ENCODE measurements around the gene CLCN7. TPM values are rescaled to one million over a fixed set of nuclear protein-coding genes. Genes with fewer than 3 reads are reported as not detected.

Gene CLCN7
- total and polyA plus RNA-seq, 2 of the 4 experiments (the other 2 are of a cell fraction): 10.8 to 45.2 TPM

DNA sequence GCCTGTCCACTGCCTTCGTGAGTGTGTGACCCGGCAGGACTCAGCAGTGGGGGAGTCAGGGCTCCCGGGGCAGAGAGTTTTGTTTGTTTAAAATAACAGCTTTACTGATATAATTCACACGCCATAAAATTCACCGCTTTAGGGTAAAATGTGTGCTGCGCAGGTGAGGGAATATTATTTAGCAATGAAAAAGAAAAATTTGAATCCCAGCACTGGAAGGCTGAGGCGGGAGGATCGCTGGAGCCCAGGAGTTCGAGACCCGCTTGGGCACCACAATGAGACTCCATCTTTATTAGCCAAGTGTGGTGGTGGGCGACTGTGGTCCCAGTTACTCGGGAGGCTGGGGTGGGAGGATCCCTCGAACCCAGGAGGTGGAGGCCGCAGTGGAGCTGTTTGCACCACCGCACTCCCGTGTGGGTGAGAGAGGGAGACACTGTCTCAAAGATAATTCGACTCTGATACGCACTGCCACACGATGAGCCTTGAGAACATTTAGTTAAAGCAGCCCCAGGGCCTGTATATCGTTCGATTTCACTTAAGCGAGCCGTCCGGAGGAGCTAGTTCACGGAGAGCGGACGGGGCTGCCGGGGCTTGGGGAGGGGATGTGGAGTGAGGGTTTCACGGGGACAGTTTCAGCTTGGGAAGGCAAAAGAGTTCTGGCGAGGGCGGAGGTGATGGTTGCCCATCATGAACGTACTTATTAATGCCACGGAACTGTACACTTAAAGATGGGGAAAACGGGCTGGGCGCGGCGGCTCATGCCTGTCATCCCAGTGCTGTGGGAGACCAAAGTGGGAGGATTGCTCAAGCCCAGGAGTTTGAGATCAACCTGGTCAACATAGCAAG, 28.5 kb upstream of the CLCN7 start:
- H2AFZ ChIP-seq (replicated peaks; ENCODE audit: low read length, poor library complexity): no peak overlapping the region
- no TSS peak for BruUV-seq (replicated peaks)
- H3K9me1 ChIP-seq (ENCODE audit: insufficient read depth, low read length): no peaks in the 10 kb centered on the region
- no peak overlapping the region for H2AK5ac ChIP-seq (ENCODE audit: low read depth, low read length)
- ChIA-PET POLR2A (ENCODE audit: unreplicated experiment) (no interaction called here), CTCF (no interaction called here)
- DNase-seq (no peak), ATAC-seq (ENCODE audit: low read depth) (no peak)
- H3K56ac ChIP-seq (ENCODE audit: extremely low read depth, insufficient read depth, low read length): no peak overlapping the region
- H3K9me3 ChIP-seq (ENCODE audit: control insufficient read depth, insufficient read depth, low read length): no peaks in the 10 kb centered on the region
- H3K36me3 ChIP-seq (ENCODE audit: control insufficient read depth, insufficient read depth, low read length): peaks cover 45% of the 10 kb centered on the region
- dilution Hi-C loops (cut with HindIII; ENCODE audit: low sequenced_read_pairs, unreplicated experiment): no loop called here
- H3K27me3 ChIP-seq (ENCODE audit: control insufficient read depth, insufficient read depth, low read length): no peaks in the 10 kb centered on the region
- H3K27ac ChIP-seq (ENCODE audit: insufficient read depth, low read length): no peak overlapping the region
- no peaks in the 10 kb centered on the region for H3K79me1 ChIP-seq (ENCODE audit: low read depth in 1 of 2, low read length in 2 of 2)
- no peak overlapping the region for H3K4me2 ChIP-seq (ENCODE audit: low read depth, low read length)
- TF ChIP-seq RAD21 (IDR thresholded peaks at IDR 0.05; ENCODE audit: low read length) (no peak), MXI1 (IDR thresholded peaks at IDR 0.05; ENCODE audit: borderline replicate concordance, low read depth, low read length) (no peak), NFE2L2 (IDR thresholded peaks at IDR 0.05; ENCODE audit: low read depth, low read length) (no peak), BHLHE40 (IDR thresholded peaks at IDR 0.05; ENCODE audit: low read depth, low read length) (no peak), CHD1 (IDR thresholded peaks at IDR 0.05; ENCODE audit: low read depth, low read length) (no peak), CEBPB (IDR thresholded peaks at IDR 0.05; ENCODE audit: low read depth, low read length) (no peak)
- H2BK15ac ChIP-seq (ENCODE audit: low read depth, low read length): no peak overlapping the region
- H3K4ac ChIP-seq (ENCODE audit: low read depth, low read length): no peak overlapping the region
- H2AK9ac ChIP-seq (replicated peaks; ENCODE audit: low read depth, low read length, poor library complexity): no peak overlapping the region
- H3K23ac ChIP-seq (ENCODE audit: low read depth, low read length): no peak overlapping the region
- 95% methylated on average over 14 of the region's 37 CpGs; no CpG with 5 or more reads in 1 of the 2 experiments for WGBS, 2 experiments (ENCODE audit: extremely low coverage in 2 of 2, insufficient read length in 1 of 2)
- in situ Hi-C loops (cut with MboI; ENCODE audit: low sequenced_read_pairs): no loop called here
- no peak overlapping the region for H2BK20ac ChIP-seq (ENCODE audit: low read depth, low read length)
- no peaks in the 10 kb centered on the region; the same call in 1 of the 2 replicates for H4K20me1 ChIP-seq (ENCODE audit: insufficient read depth, low read length)
- no peak overlapping the region for H4K8ac ChIP-seq (ENCODE audit: low read depth in 2 of 2, low read length in 2 of 2)
- H3K4me3 ChIP-seq (ENCODE audit: insufficient read depth, low read depth, low read length): no peak overlapping the region
- no peak overlapping the region for H2BK120ac ChIP-seq (ENCODE audit: low read depth, low read length)
- H4K5ac ChIP-seq (ENCODE audit: low read depth, low read length): no peak overlapping the region
- H3K14ac ChIP-seq (replicated peaks; ENCODE audit: low read depth, low read length): no peak overlapping the region
- H3K18ac ChIP-seq (ENCODE audit: low read depth, low read length): no peak overlapping the region
- H3K9ac ChIP-seq (ENCODE audit: low read depth, low read length): no peak overlapping the region
- no peaks in the 10 kb centered on the region for H3K4me1 ChIP-seq (ENCODE audit: control insufficient read depth, insufficient read depth, low read length)
- no peak overlapping the region for H4K91ac ChIP-seq (ENCODE audit: insufficient read depth, low read depth, low read length)
- H2BK5ac ChIP-seq (ENCODE audit: low read depth, low read length, poor library complexity, severe bottlenecking): no peak overlapping the region
- intact Hi-C loops (cut with micrococcal nuclease): no loop called here

All from IMR-90 (cell line).